ENCODE measurements around the gene NCKAP1.
"Not testable (repeated sequence)": the region's sequence is repeated elsewhere in the genome, so short reads cannot be mapped to it uniquely, and the experiment has no call there.

Gene NCKAP1

GRCh38 chr2:182962641-182963040 is 75.6 kb downstream of the NCKAP1 start:
- Histone ChIP-seq H3K27ac (no peak overlapping the region), H3K4me3 (no peak overlapping the region)

GRCh38 chr2:182960869-182961268 is 77.4 kb downstream of the NCKAP1 start:
- H3K27ac ChIP-seq, H3K4me3 ChIP-seq: not testable (repeated sequence)

GRCh38 chr2:182954789-182955188 is 83.5 kb downstream of the NCKAP1 start:
- no peak overlapping the region for H3K4me3 ChIP-seq
- H3K27ac ChIP-seq, result no peak overlapping the region

GRCh38 chr2:182952741-182953450 is 85.4 kb downstream of the NCKAP1 start:
- H3K27ac ChIP-seq, result no peak overlapping the region
- H3K4me3 ChIP-seq, result no peak overlapping the region

- no peak overlapping the region for H3K27ac ChIP-seq
These were observed 86.2 kb downstream of the NCKAP1 start for GRCh38 chr2:182951948-182952663.

GRCh38 chr2:182950546-182950945 is 87.7 kb downstream of the NCKAP1 start:
- Histone ChIP-seq H3K4me3 (no peak overlapping the region), H3K27ac (no peak overlapping the region)

More at GRCh38 chr2:182951948-182952663, 86.2 kb downstream of the NCKAP1 start:
- H3K4me3 ChIP-seq, result no peak overlapping the region

GRCh38 chr2:182949572-182950189 is 88.6 kb downstream of the NCKAP1 start:
- Histone ChIP-seq H3K4me3 (no peak overlapping the region), H3K27ac (no peak overlapping the region)

- no peak overlapping the region for H3K27ac ChIP-seq
- H3K4me3 ChIP-seq, result no peak overlapping the region
These were observed 89.2 kb downstream of the NCKAP1 start for GRCh38 chr2:182949052-182949451.

- H3K27ac ChIP-seq, result no peak overlapping the region
- H3K4me3 ChIP-seq, result no peak overlapping the region
These were observed 91.3 kb downstream of the NCKAP1 start for GRCh38 chr2:182946958-182947369.

GRCh38 chr2:182943339-182943738 is 94.9 kb downstream of the NCKAP1 start:
- no peak overlapping the region for H3K27ac ChIP-seq

GRCh38 chr2:182942756-182943155 is 95.5 kb downstream of the NCKAP1 start:
- Histone ChIP-seq H3K27ac (no peak overlapping the region), H3K4me3 (no peak overlapping the region)

More at GRCh38 chr2:182943339-182943738, 94.9 kb downstream of the NCKAP1 start:
- no peak overlapping the region for H3K4me3 ChIP-seq

GRCh38 chr2:182941919-182942318 is 96.3 kb downstream of the NCKAP1 start:
- H3K4me3 ChIP-seq, result no peak overlapping the region
- H3K27ac ChIP-seq, result no peak overlapping the region

- H3K27ac ChIP-seq, result no peak overlapping the region
- H3K4me3 ChIP-seq, result no peak overlapping the region
These were observed 97.0 kb downstream of the NCKAP1 start for GRCh38 chr2:182941121-182941722.

- no peak overlapping the region for H3K27ac ChIP-seq
- H3K4me3 ChIP-seq, result no peak overlapping the region
These were observed 100.4 kb downstream of the NCKAP1 start for GRCh38 chr2:182937870-182938269.

- H3K4me3 ChIP-seq, result no peak overlapping the region
- no peak overlapping the region for H3K27ac ChIP-seq
These were observed 104.6 kb downstream of the NCKAP1 start for GRCh38 chr2:182933629-182934028.

- Histone ChIP-seq H3K27ac (no peak overlapping the region), H3K4me3 (no peak overlapping the region)
These were observed 108.3 kb downstream of the NCKAP1 start for GRCh38 chr2:182929972-182930371.

- Histone ChIP-seq H3K27ac (no peak overlapping the region), H3K4me3 (no peak overlapping the region)
These were observed 114.0 kb downstream of the NCKAP1 start for GRCh38 chr2:182924306-182924705.

- Histone ChIP-seq H3K27ac (no peak overlapping the region), H3K4me3 (no peak overlapping the region)
These were observed 117.0 kb downstream of the NCKAP1 start for GRCh38 chr2:182921234-182921633.

- Histone ChIP-seq H3K27ac (no peak overlapping the region), H3K4me3 (no peak overlapping the region)
These were observed 117.6 kb downstream of the NCKAP1 start for GRCh38 chr2:182920631-182921056.

- Histone ChIP-seq H3K27ac (no peak overlapping the region), H3K4me3 (no peak overlapping the region)
These were observed 118.2 kb downstream of the NCKAP1 start for GRCh38 chr2:182920089-182920488.

All from skin epidermis (tissue), 12 donors.